Measurements from ENCODE around the gene RWDD3.

DNA sequence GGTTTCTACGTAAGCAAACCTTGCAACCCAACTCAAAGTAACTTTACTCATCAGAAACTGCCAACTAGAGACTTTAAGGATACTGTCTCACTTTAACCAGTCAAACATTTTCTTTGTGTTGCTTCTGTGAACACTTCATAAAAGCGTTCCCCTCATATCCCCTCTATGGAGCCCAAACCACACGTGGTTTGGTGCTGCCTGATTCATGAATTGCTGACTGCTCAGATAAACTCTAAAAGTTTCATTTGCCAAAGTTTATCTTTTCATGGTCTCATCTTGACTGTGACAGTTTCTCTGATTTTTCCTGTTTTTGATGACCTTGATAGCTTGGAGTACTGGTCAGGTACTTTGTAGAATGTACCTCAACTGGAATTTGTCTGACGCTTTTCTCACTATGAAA is 14.6 kb upstream of the RWDD3 start:
- no peak for TF ChIP-seq POLR2A (IDR thresholded peaks at IDR 0.05)
- TF ChIP-seq, protein P1, sequence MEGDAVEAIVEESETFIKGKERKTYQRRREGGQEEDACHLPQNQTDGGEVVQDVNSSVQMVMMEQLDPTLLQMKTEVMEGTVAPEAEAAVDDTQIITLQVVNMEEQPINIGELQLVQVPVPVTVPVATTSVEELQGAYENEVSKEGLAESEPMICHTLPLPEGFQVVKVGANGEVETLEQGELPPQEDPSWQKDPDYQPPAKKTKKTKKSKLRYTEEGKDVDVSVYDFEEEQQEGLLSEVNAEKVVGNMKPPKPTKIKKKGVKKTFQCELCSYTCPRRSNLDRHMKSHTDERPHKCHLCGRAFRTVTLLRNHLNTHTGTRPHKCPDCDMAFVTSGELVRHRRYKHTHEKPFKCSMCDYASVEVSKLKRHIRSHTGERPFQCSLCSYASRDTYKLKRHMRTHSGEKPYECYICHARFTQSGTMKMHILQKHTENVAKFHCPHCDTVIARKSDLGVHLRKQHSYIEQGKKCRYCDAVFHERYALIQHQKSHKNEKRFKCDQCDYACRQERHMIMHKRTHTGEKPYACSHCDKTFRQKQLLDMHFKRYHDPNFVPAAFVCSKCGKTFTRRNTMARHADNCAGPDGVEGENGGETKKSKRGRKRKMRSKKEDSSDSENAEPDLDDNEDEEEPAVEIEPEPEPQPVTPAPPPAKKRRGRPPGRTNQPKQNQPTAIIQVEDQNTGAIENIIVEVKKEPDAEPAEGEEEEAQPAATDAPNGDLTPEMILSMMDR (IDR thresholded peaks at IDR 0.05) = no peak
- no peak for TF ChIP-seq EP300 (IDR thresholded peaks at IDR 0.05)
